GM19025 (cell line): ENCODE data around the gene PDE4B.

Source experiments
- ATAC-seq: cut with Tn5 transposase; IDR thresholded peaks from one replicate; pipeline ENCODE4 v1.9.1; 2021; ENCODE audit warnings: mild to moderate bottlenecking, low read depth, moderate library complexity; ENCODE audit not compliant: unreplicated experiment

The PDE4B gene

GRCh38 chr1:66248746-66249145 is 456.1 kb downstream of the PDE4B start:
- no peak for ATAC-seq

- no peak for ATAC-seq
Measured at GRCh38 chr1:66250075-66250474, 457.4 kb downstream of the PDE4B start.

GRCh38 chr1:66250478-66250877 is 457.8 kb downstream of the PDE4B start:
- no peak for ATAC-seq

- no peak for ATAC-seq
Measured at GRCh38 chr1:66251546-66251945, 458.9 kb downstream of the PDE4B start.

GRCh38 chr1:66253330-66253921 is 460.7 kb downstream of the PDE4B start:
- peak; percentile 68 for ATAC-seq

- no peak for ATAC-seq
Measured at GRCh38 chr1:66254785-66255184, 462.1 kb downstream of the PDE4B start.

- no peak for ATAC-seq
Measured at GRCh38 chr1:66256629-66257572, 464.2 kb downstream of the PDE4B start.

GRCh38 chr1:66258404-66259105 is 465.9 kb downstream of the PDE4B start:
- ATAC-seq, result peak; percentile 57

GRCh38 chr1:66261364-66261763 is 468.7 kb downstream of the PDE4B start:
- ATAC-seq, result no peak

- ATAC-seq, result no peak
Measured at GRCh38 chr1:66262208-66262963, 469.7 kb downstream of the PDE4B start.

- ATAC-seq, result no peak
Measured at GRCh38 chr1:66265268-66265667, 472.6 kb downstream of the PDE4B start.

GRCh38 chr1:66265796-66266195 is 473.1 kb downstream of the PDE4B start:
- ATAC-seq, result no peak

- no peak for ATAC-seq
Measured at GRCh38 chr1:66266350-66266749, 473.7 kb downstream of the PDE4B start.

- ATAC-seq, result no peak
Measured at GRCh38 chr1:66266756-66267155, 474.1 kb downstream of the PDE4B start.

- ATAC-seq, result no peak
Measured at GRCh38 chr1:66267201-66267940, 474.7 kb downstream of the PDE4B start.

GRCh38 chr1:66269222-66269621 is 476.5 kb downstream of the PDE4B start:
- ATAC-seq, result no peak

- ATAC-seq, result no peak
Measured at GRCh38 chr1:66270119-66270812, 477.6 kb downstream of the PDE4B start.

GRCh38 chr1:66271216-66271903 is 478.7 kb downstream of the PDE4B start:
- no peak for ATAC-seq

- no peak for ATAC-seq
Measured at GRCh38 chr1:66271904-66272254, 479.2 kb downstream of the PDE4B start.
